GM12892 (cell line): ENCODE data around the gene PRSS33.

Source experiments
- DNase-seq: peaks from one replicate; pipeline ENCODE4 v3.0.0; 2011; ENCODE audit not compliant: insufficient read length
- FAIRE-seq: peaks from 2 replicates; lab custom pipeline; 2011; peaks lifted over from hg19 to GRCh38; lab: Jason Lieb, UNC
- POLR2A ChIP-seq: IDR thresholded peaks from 2 replicates; pipeline ENCODE4 v1.6.1; 2011; ENCODE audit warnings: low read depth, low read length, control low read depth
- POLR2AphosphoS5 ChIP-seq: IDR thresholded peaks from 2 replicates; pipeline ENCODE4 v1.6.1; 2011; ENCODE audit warnings: low read depth, low read length, control low read depth
- TAF1 ChIP-seq: IDR thresholded peaks from 2 replicates; pipeline ENCODE4 v1.6.1; 2011; ENCODE audit warnings: low read depth, mild to moderate bottlenecking, control low read depth, low read length, borderline replicate concordance

PRSS33 gene

DNA sequence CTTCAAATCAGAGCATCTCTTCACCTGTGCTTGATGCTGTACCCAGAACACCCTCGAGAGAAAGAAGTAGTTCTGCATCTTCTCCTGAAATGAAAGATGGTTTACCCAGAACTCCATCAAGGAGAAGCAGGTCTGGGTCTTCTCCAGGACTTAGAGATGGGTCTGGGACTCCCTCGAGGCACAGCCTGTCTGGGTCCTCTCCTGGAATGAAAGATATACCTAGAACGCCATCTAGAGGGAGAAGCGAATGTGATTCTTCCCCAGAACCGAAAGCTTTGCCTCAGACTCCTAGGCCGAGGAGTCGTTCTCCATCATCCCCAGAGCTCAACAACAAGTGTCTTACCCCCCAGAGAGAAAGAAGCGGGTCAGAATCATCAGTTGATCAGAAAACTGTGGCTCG, 22.6 kb downstream of the PRSS33 start:
- no peak for DNase-seq
- TF ChIP-seq TAF1 (no peak), POLR2AphosphoS5 (peak; percentile 29; the same call in 1 of the 2 replicates), POLR2A (0 out of 2 replicates have a peak, but pooled peaks have one; percentile 31)
- no peak for FAIRE-seq

DNA sequence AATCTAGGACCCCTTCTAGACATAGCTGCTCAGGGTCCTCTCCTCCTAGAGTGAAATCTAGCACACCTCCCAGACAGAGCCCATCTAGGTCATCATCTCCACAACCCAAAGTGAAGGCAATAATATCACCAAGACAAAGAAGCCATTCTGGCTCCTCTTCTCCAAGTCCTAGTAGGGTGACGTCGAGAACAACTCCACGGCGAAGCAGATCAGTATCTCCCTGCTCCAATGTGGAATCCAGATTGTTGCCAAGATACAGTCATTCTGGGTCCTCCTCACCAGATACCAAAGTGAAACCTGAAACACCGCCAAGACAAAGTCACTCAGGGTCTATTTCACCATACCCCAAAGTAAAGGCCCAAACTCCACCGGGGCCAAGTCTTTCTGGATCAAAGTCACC, 24.2 kb downstream of the PRSS33 start:
- FAIRE-seq (no peak), DNase-seq (no peak)
- TF ChIP-seq TAF1 (no peak), POLR2A (no peak), POLR2AphosphoS5 (no peak)

DNA sequence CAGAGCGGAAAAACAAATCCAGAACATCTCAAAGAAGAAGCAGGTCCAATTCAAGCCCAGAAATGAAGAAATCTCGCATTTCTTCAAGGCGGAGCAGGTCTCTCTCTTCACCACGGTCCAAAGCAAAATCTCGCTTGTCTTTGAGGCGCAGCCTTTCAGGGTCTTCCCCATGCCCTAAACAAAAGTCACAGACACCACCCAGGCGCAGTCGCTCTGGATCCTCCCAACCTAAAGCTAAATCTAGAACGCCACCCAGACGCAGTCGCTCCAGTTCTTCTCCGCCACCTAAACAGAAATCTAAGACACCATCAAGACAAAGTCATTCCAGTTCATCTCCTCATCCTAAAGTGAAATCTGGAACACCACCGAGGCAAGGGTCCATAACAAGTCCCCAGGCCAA, 24.6 kb downstream of the PRSS33 start:
- FAIRE-seq (no peak), DNase-seq (no peak)
- TF ChIP-seq POLR2A, result no peak
- TF ChIP-seq TAF1, result no peak
- TF ChIP-seq POLR2AphosphoS5, result no peak

GRCh38 chr16:2761886-2762583, 25.3 kb downstream of the PRSS33 start:
- no peak for DNase-seq
- no peak for FAIRE-seq
- TF ChIP-seq POLR2AphosphoS5 (no peak), POLR2A (peak; percentile 1; the same call in 1 of the 2 replicates)

DNA sequence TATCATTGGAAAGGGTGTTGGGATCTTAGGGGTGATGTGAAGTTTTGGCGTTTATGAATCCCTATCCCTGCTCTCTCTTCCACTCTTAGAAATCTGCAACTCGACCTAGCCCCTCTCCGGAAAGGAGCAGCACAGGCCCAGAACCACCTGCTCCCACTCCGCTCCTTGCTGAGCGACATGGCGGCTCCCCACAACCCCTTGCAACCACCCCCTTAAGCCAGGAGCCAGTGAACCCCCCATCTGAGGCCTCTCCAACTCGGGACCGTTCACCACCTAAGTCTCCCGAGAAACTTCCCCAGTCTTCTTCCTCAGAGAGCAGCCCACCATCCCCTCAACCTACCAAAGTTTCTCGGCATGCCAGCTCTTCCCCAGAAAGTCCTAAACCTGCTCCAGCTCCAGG, 25.9 kb downstream of the PRSS33 start:
- FAIRE-seq (no peak), DNase-seq (no peak)
- TF ChIP-seq POLR2AphosphoS5, result no peak
- no peak for TF ChIP-seq TAF1
- no peak for TF ChIP-seq POLR2A

GRCh38 chr16:2757344-2757743, 30.0 kb downstream of the PRSS33 start:
- TF ChIP-seq POLR2AphosphoS5 (no peak), TAF1 (no peak), POLR2A (no peak)
- FAIRE-seq, result no peak
- no peak for DNase-seq

GRCh38 chr16:2756288-2757015, 30.9 kb downstream of the PRSS33 start:
- DNase-seq (no peak), FAIRE-seq (no peak)
- TF ChIP-seq TAF1 (no peak), POLR2A (no peak), POLR2AphosphoS5 (no peak)

GRCh38 chr16:2755158-2755557, 32.2 kb downstream of the PRSS33 start:
- DNase-seq (no peak), FAIRE-seq (no peak)
- no peak for TF ChIP-seq TAF1
- TF ChIP-seq POLR2A, result 0 out of 2 replicates have a peak, but pooled peaks have one; percentile 3

DNA sequence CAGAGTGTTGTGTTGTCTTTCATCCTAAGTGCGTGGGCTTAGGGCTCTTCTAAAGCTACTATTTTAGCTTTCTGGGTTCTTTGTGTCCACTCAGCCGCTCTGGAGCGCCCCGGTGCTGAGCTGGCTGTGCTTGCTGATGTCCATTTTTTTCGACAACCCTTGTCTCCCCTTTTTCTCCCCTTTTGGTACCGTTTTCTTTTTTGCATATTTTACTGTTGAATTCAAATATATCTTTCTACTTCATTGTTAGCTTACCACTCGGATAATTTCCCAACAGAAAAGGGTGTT, 33.7 kb downstream of the PRSS33 start:
- FAIRE-seq (no peak), DNase-seq (no peak)
- TF ChIP-seq TAF1, result no peak
- no peak for TF ChIP-seq POLR2AphosphoS5
- no peak; the same call in 1 of the 2 replicates for TF ChIP-seq POLR2A

GRCh38 chr16:2752850-2753732, 34.3 kb downstream of the PRSS33 start:
- FAIRE-seq (no peak), DNase-seq (peak; percentile 78)
- TF ChIP-seq POLR2A (no peak), TAF1 (no peak), POLR2AphosphoS5 (no peak)
